Transverse colon (tissue), 4 donors: ENCODE results near the gene APOD. TPM values are rescaled to one million over a fixed set of nuclear protein-coding genes. Genes with fewer than 3 reads are reported as not detected.

Source experiments
- DNase-seq: peaks from one replicate; pipeline ENCODE4 v3.0.0-alpha.2; 2019
- H3K27ac ChIP-seq, 4 donors: fragments of 200-600 bp; sonication (generic); 2 replicates each; pipeline ENCODE4 v1.5.1; 2016 to 2018; ENCODE audit warnings: inconsistent platforms in 4 of 4
- H3K27me3 ChIP-seq: fragments of 200-600 bp; sonication (generic); 2 replicates; pipeline ENCODE4 v1.5.1; 2017; ENCODE audit warnings: inconsistent platforms
- H3K36me3 ChIP-seq, 4 donors: fragments of 200-600 bp; sonication (generic); 2 replicates each; pipeline ENCODE4 v1.5.1; 2017 to 2019; ENCODE audit warnings: inconsistent platforms in 4 of 4
- H3K4me1 ChIP-seq, 4 donors: fragments of 200-600 bp; sonication (generic); 2 replicates each; pipeline ENCODE4 v1.5.1; 2017 to 2020; ENCODE audit warnings: inconsistent platforms in 4 of 4
- H3K4me3 ChIP-seq, 4 donors: fragments of 200-600 bp; sonication (generic); 1 replicate in 1 of 4; 2 replicates in 3 of 4; pipeline versions ENCODE4 v1.5.1 to v1.6.1; 2017 to 2019; ENCODE audit warnings: inconsistent platforms in 4 of 4
- H3K9me3 ChIP-seq, 2 donors: fragments of 200-600 bp; sonication (generic); 2 replicates each; pipeline ENCODE4 v1.5.1; 2017 to 2019; ENCODE audit warnings: inconsistent platforms in 2 of 2
- EP300 ChIP-seq: sonication (generic); formaldehyde crosslinking; IDR thresholded peaks from one replicate; pipeline ENCODE4 v1.6.1; 2017; ENCODE audit warnings: antibody characterized with exemption, low read depth
- POLR2A ChIP-seq: fragments of 450-650 bp; IDR thresholded peaks from one replicate; pipeline ENCODE4 v1.6.1; 2016; ENCODE audit warnings: antibody characterized with exemption, mild to moderate bottlenecking, moderate library complexity
- POLR2AphosphoS5 ChIP-seq, 3 donors: sonication (generic); formaldehyde crosslinking; IDR thresholded peaks; one replicate each; pipeline ENCODE4 v1.6.1; 2016; ENCODE audit warnings: antibody characterized with exemption in 3 of 3
- WGBS, 2 donors: methylation state at CpG; one replicate each; pipeline ENCODE4 v1.1.5; 2018; ENCODE audit warnings: low coverage in 1 of 2; 5-methylcytosine and 5-hydroxymethylcytosine counted together
- in situ Hi-C, 4 donors: fragments of 200-750 bp; cut with MboI; loops; one replicate each; pipeline versions ENCODE4 v1.15.0 to v1.15.1; 2017; ENCODE audit warnings: low sequenced_read_pairs in 3 of 4, low pct_ligation_motif_present in 1 of 4, low pct_unique_long_range_greater_than_20kb in 1 of 4
- intact Hi-C: fragments of 100-400 bp; cut with DNase I; formaldehyde crosslinking; loops from one replicate; pipeline ENCODE4 v1.15.1; 2023; ENCODE audit warnings: low total_unique reads
- total RNA-seq, 4 donors: library from RNA; depleted of rRNA; stranded (reverse); fragments of >200 nt; gene quantifications; one replicate each; pipeline ENCODE4 v1.1.0, GENCODE V29; 2016
- TF ChIP-seq, protein P1 (sequence below), 5 experiments: fragments of 200-600 bp in 3 of 5; fragments of 450-650 bp in 2 of 5; sonication (generic) in 3 of 5; IDR thresholded peaks; 1 replicate in 2 of 5; 2 replicates in 3 of 5; pipeline ENCODE4 v1.5.1; 2016 to 2017; ENCODE audit warnings: antibody characterized with exemption in 5 of 5, inconsistent platforms in 3 of 5, mild to moderate bottlenecking in 2 of 5, moderate library complexity in 1 of 5

APOD gene
- total RNA-seq, 4 donors from 2014 or later, result 3.4 to 118 (median 46.1) TPM

DNA sequence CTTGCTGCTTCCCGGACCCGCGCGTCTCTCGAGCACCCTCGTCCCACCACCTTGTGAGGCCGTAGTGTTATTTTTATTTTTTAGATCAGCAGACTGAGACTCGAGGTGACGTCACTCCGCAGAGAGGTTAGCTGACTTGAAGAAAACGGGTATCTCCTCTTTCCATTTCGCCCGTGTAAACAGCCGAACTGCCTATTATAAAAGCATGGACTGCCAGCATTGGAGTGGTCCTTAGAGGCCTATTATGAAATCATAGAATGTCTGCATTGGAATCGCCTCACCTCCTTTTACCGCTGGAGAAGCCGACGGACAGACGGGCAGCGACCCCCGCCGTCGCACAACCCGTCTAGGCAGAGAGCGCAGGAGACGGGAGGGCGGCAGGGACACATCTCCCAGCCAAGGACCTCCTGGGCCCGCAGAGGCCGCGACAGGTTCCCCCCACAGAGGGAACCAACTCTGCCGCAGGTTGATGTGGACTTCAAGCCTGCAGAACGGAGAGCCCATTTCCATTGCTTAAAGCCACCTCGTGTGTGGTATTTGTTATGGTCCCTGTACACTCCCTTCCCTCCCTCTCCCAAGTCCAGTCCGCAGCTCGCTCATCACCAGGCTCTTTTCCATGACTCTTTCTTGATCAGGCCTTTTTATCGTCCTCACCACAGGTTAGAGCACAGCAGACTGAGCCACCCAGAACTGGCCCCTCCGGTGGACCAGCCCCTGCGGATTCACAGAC is 40.1 kb downstream of the APOD start:
- H3K4me3 ChIP-seq, result peak overlapping the region; percentile 64 to 85 (median 76)
- H3K27ac ChIP-seq, result peak overlapping the region; percentile 94 to 98 (median 96)
- TF ChIP-seq POLR2A, result no peak
- intact Hi-C loops, result loop anchor here (5.0 to 10.0 kb wide), 2 partner anchors 101 to 859 kb away; partner anchors contain the start of genes ACAP2 and FAM43A
- H3K36me3 ChIP-seq, result no peaks in the 10 kb centered on the region
- in situ Hi-C loops, result loop anchor here in 3 of 4 donors (25.0 kb wide), 2 partner anchors 856 to 881 kb away; partner anchors contain the start of genes FAM43A (in 2 of the 3) and LSG1 (in 1 of the 3)
- 35 to 51% methylated on average over 8 to 38 of the region's 38 CpGs for WGBS, 2 donors
- peaks cover 18 to 68% (median 47%) of the 10 kb centered on the region in 4 donors for H3K4me1 ChIP-seq
- H3K27me3 ChIP-seq, result no peaks in the 10 kb centered on the region
- DNase-seq, result peak; percentile 35
- no peaks in the 10 kb centered on the region for H3K9me3 ChIP-seq

DNA sequence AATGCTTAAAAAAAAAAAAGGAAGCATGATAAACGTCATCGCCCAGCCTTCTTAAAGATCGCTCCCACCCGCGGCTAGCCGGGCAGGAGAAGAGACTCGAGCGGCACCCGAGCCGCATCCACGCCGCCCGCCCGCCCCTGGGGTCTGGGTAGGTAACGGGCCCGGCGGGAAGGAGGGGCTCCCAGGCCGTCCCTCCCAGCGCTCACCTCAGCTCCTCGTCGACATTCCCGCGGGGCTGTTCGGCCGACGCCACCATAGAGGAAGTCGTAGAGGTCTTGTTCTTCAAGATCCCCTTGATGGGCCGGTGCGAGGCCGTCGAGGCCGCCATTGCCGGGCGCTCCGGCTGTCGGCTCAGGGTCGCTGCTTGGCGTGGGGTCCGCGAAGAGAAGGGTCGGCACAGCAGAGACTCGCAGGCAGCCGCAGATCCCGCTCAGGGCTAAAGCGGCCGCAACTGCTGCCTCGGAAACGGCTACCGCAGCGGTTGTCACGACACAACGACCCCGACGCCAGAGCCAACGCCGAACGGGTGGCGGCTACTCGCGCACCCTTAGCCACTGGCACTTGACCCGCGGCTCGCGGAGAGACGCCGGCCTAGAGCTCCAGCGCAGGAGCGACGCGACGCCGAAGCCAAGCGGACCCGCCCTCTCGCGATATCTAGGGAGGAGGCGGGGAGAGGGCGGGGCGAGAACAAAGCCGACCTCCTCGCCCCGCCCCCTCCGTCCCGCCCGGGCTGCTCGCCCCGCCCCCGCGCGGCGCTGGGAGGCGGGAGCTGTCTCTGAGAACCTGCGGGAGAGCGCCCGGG is 40.8 kb downstream of the APOD start, which contains the start of gene PPP1R2:
PPP1R2 (minus strand) TSS at position 628 of the 802 bp plus-strand sequence; CDS start at position 328, 300 bp downstream.
- Histone ChIP-seq H3K27ac (peak within 1 kb of the TSS; percentile 94 to 98 (median 96)), H3K4me1 (peaks cover 11 to 68% (median 41%) of the 10 kb centered on the region in 4 donors), H3K27me3 (no peaks in the 10 kb centered on the region), H3K4me3 (peak within 1 kb of the TSS; percentile 73 to 94 (median 82)), H3K9me3 (no peaks in the 10 kb centered on the region), H3K36me3 (no peaks in the 10 kb centered on the region)
- 1% methylated on average over 90 of the region's 95 CpGs; no CpG with 5 or more reads in 1 of the 2 donors for WGBS, 2 donors
- DNase-seq, result peak; percentile 95
- TF ChIP-seq POLR2AphosphoS5 (IDR thresholded peaks at IDR 0.05) (peak; percentile 99), POLR2A (peak; percentile 97), EP300 (no peak)
- TF ChIP-seq, protein P1, sequence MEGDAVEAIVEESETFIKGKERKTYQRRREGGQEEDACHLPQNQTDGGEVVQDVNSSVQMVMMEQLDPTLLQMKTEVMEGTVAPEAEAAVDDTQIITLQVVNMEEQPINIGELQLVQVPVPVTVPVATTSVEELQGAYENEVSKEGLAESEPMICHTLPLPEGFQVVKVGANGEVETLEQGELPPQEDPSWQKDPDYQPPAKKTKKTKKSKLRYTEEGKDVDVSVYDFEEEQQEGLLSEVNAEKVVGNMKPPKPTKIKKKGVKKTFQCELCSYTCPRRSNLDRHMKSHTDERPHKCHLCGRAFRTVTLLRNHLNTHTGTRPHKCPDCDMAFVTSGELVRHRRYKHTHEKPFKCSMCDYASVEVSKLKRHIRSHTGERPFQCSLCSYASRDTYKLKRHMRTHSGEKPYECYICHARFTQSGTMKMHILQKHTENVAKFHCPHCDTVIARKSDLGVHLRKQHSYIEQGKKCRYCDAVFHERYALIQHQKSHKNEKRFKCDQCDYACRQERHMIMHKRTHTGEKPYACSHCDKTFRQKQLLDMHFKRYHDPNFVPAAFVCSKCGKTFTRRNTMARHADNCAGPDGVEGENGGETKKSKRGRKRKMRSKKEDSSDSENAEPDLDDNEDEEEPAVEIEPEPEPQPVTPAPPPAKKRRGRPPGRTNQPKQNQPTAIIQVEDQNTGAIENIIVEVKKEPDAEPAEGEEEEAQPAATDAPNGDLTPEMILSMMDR (IDR thresholded peaks at IDR 0.05), result no peak
- in situ Hi-C loops, result loop anchor here in 3 of 4 donors (25.0 kb wide), 2 partner anchors 856 to 881 kb away; partner anchors contain the start of genes FAM43A (in 2 of the 3) and LSG1 (in 1 of the 3)
- intact Hi-C loops, result loop anchor here (5.0 to 10.0 kb wide), 2 partner anchors 101 to 858 kb away; partner anchors contain the start of genes ACAP2 and FAM43A

DNA sequence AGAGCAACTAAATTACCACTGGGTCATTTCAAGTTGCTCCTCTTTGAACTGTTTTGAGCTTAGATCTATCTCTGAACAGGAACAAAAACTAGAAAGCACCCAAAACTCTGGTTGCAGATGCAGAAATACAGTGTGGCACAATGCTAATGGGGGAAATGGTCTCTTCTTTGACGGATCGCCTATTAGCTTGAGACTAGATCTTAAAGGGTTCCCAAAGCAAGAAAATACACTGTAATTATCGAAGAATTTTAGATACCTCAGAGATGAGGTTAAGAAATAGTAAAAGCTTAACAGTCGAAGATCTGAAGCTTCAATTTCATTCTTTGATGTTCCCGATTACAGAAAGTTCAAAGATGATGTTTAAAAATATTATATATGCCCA is 41.4 kb downstream of the APOD start:
- Histone ChIP-seq H3K4me1 (peaks cover 11 to 68% (median 39%) of the 10 kb centered on the region in 4 donors), H3K27me3 (no peaks in the 10 kb centered on the region), H3K4me3 (peak overlapping the region; percentile 73 to 94 (median 82)), H3K27ac (peak overlapping the region; percentile 94 to 98 (median 96)), H3K36me3 (no peaks in the 10 kb centered on the region), H3K9me3 (no peaks in the 10 kb centered on the region)
- intact Hi-C loops, result loop anchor here (5.0 to 10.0 kb wide), 2 partner anchors 100 to 858 kb away; partner anchors contain the start of genes ACAP2 and FAM43A
- DNase-seq, result no peak
- WGBS, 2 donors, result 0% methylated on average over 5 of the region's 5 CpGs
- in situ Hi-C loops, result loop anchor here in 3 of 4 donors (25.0 kb wide), 2 partner anchors 855 to 880 kb away; partner anchors contain the start of genes FAM43A (in 2 of the 3) and LSG1 (in 1 of the 3)
- TF ChIP-seq, protein P1 (IDR thresholded peaks at IDR 0.05), result no peak
- TF ChIP-seq POLR2AphosphoS5 (IDR thresholded peaks at IDR 0.05) (no peak), POLR2A (no peak), EP300 (no peak)

DNA sequence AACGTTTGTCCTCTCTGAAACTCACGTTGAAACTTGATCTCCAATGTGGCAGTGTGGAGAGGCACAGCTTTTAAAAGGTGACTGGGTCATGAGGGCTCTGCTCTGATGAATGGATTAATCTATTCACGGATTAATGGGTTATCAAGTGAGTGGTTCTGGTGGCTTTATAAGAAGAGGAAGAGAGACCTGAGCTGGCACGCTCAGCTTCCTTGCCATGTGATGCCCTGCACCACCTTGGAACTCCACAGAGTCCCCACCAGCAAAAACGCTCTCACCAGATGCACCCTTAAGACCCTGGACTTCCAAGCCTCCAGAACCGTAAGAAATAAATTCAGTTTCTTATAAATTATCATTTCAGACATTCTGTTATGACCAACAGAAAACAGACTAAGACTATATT is 43.2 kb downstream of the APOD start:
- DNase-seq, result no peak
- in situ Hi-C loops, result loop anchor here in 3 of 4 donors (25.0 kb wide), 2 partner anchors 853 to 878 kb away; partner anchors contain the start of genes FAM43A (in 2 of the 3) and LSG1 (in 1 of the 3)
- Histone ChIP-seq H3K9me3 (no peaks in the 10 kb centered on the region), H3K27me3 (no peaks in the 10 kb centered on the region), H3K27ac (peak overlapping the region in 1 of 4 donors; percentile 4), H3K4me3 (peak overlapping the region in 1 of 4 donors; percentile 73), H3K4me1 (peaks cover 4 to 54% (median 30%) of the 10 kb centered on the region in 4 donors), H3K36me3 (no peaks in the 10 kb centered on the region)
- TF ChIP-seq POLR2A, result no peak
- no peak for TF ChIP-seq EP300
- TF ChIP-seq, protein P1 (IDR thresholded peaks at IDR 0.05), result no peak
- TF ChIP-seq POLR2AphosphoS5 (IDR thresholded peaks at IDR 0.05), result no peak
- intact Hi-C loops, result loop anchor here (5.0 to 10.0 kb wide), 2 partner anchors 98 to 856 kb away; partner anchors contain the start of genes ACAP2 and FAM43A
- WGBS, 2 donors, result 53 to 59% methylated on average over 4 to 6 of the region's 6 CpGs
